GM19035 (cell line): Measurements from ENCODE around the gene CNTNAP2.

Experiments used
- ATAC-seq: cut with Tn5 transposase; IDR thresholded peaks from one replicate; pipeline ENCODE4 v1.9.1; 2021; ENCODE audit not compliant: unreplicated experiment

CNTNAP2 gene

DNA sequence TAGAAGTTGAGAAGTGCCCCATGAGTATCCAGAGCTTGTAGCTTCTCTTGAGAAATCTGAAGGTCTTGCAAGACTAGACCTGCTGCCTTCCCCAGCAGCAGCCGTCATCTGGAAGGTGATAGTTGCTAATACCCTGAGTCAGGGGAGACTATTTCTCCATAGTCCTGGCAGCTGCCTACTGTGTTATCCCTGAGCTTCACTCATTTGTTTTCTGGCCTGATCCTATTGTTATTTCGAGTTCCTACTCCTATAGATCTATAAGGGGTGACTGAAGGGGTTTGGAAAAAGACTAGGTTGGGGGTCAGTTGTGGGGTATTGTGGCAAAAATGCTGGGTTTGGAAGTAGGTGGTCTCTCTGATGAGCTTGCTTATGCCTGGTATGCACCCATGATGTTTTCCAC, 297.8 kb downstream of the CNTNAP2 start:
- ATAC-seq, result no peak

DNA sequence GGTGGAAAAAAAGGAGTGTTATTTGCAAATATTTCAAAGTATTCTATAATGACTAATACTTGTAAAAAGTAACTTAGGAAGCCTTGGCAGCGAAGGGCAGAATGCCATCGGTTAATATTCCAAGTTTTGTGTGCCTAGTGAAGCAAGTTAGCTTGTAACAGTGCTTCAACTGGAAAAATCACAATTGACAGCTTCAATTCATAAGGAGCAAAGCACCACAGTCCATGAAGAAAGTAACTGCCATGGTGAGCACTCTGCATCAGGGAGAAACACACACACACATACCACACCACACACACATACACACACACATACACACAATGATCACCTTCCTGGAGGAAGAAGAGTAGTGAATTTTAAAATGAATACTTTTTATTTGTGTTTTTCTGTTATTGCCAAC, 298.3 kb downstream of the CNTNAP2 start:
- ATAC-seq, result no peak

GRCh38 chr7:146417176-146417575, 300.6 kb downstream of the CNTNAP2 start:
- no peak for ATAC-seq

DNA sequence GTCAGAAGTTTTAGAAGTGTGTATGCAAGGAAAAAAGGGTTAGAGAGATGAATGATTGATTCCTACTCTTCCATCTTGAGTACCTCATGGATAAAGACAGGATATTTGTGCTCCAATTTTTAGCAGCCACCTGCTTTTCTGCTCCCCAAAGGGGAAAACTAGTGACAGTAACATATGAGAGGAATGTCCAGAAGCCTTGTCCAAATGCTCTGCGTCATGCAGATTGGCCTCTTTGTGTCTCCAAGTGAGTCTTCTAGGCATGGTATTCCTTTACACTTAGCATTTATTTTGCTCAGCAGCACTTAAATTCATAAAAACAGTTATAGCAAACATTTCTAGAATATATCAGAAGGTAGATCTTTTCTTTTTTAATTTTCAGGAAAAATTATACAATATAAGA, 306.8 kb downstream of the CNTNAP2 start:
- no peak for ATAC-seq

- no peak for ATAC-seq
Observed at GRCh38 chr7:146424084-146424483, 307.5 kb downstream of the CNTNAP2 start.

GRCh38 chr7:146433501-146433900, 316.9 kb downstream of the CNTNAP2 start:
- no peak for ATAC-seq

DNA sequence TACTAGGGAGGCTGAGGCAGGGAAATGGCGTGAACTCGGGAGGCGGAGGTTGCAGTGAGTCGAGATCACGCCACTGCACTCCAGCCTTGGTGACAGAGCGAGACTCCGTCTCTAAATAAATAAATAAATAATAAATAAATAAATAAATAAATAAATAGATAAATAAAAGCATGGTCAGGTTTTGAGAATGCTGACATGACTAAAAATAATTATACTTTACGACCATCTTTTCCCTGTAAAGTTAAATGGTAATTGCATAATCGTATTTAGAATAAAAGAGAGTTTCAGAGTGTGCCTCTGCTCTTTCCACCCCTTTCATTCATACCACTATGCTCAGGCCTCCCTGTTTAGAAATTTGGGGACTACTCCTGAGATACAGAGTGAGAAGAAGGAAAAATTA, 326.5 kb downstream of the CNTNAP2 start:
- no peak for ATAC-seq

- ATAC-seq, result no peak
Observed at GRCh38 chr7:146449625-146450024, 333.0 kb downstream of the CNTNAP2 start.

DNA sequence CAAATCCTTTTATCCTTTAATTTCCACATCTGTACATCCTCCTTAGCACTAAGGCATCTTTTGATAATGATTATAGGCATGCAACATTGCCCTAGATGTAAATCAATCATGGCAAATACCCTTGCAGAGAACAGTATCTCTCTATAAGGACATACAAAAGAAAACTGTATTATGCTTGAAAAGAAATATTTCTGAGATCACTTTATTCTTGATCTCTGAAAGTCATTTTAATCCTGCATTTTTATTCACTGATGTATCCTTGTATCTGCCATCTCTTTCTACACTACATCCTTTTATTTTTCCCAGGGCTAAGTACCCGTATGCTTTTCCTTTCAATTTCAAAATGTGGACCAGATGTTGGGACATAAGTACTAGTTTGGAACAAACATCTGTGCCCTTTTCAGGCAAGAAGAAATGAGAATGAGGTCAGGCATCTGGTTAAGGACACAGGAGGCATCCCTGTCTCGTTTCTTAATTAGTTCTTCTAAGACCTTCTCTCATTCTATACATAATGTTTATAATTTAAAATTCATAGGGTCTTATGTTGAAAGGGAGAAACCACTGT, 338.6 kb downstream of the CNTNAP2 start:
- no peak for ATAC-seq

DNA sequence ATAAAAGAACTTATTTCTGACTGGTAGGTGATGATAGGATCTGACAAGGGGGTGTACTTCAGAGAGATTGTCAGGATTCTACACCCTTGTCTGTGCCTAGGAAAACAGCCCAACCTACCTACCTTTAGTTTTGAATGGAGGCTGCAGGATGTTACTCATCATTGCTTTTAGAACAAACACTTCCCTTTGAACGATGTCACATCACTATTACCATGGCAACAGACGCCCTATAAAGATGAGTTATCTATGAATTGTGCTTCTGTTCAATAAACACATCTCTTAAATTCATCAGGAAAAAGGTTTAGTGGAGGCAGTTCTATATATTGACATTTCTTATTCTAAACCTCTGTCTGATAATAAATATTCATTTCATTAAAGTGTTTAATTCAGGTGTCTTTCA, 362.4 kb downstream of the CNTNAP2 start:
- ATAC-seq, result no peak

DNA sequence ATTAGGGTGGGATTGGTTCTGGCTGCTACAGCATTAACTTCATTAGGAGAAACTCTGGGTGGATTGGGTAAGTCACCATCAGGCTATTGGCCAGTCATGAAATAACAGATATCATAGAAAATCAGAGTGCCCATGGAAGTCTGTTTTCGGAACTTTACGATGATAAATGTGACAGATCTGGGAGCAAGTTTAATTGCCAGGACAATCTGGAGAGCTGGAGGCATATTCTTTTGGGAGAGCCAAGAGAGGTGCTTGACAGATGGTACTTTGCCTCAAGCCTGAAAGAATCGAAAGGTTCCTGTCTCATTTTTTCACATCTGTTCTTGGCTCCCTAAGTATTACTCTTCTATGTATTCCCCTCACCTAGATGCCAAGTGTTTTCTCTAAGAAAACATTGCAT, 369.9 kb downstream of the CNTNAP2 start:
- no peak for ATAC-seq

GRCh38 chr7:146492017-146492416, 375.4 kb downstream of the CNTNAP2 start:
- no peak for ATAC-seq

DNA sequence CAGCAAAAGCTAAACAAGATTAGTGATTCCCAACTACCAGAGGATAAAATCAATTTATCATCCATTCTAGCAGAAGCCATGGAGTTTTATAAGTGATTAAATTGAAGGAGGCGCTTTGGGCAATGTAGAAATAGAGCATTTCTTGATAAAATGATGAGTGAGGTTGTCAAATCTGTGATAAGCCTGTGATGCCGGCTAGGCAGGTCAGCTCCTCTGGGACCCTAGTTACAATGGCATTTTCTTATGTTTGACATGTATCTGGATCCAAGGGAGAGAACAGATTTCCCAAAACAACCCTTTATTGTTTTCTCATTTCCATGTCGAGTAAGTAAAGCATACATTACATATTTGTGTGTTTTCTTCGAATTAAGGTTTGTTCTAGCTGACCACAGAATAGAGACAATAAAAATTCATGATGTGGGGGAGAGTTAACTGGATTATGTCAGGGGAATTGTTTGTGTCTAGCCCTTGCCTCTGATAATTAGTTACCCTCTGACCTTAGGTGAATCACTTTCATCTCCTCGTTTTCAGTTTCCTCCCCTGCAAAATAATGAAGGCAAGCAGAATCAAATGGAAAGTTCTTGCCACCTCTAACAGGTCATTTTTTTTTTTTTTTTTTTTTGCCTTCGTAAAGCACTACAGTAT, 378.5 kb downstream of the CNTNAP2 start:
- no peak for ATAC-seq

GRCh38 chr7:146496657-146497056, 380.1 kb downstream of the CNTNAP2 start:
- no peak for ATAC-seq

DNA sequence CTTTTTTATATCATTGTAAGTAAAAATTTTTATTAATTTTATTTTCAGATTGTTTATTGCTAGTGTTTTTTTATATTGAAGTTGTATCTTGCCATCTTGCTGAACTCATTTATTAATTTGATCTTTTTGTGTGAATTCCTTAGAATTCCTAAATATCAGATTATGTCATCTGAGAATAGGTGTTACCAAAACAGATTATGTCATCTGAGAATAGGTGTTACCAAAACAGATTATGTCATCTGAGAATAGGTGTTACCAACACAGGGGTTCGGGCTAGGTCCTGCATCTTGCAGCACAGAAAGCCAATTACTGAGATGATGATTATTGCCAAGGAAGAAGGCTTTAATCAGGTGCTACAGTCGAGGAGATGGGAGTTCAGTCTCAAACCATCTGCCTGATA, 383.4 kb downstream of the CNTNAP2 start:
- no peak for ATAC-seq

DNA sequence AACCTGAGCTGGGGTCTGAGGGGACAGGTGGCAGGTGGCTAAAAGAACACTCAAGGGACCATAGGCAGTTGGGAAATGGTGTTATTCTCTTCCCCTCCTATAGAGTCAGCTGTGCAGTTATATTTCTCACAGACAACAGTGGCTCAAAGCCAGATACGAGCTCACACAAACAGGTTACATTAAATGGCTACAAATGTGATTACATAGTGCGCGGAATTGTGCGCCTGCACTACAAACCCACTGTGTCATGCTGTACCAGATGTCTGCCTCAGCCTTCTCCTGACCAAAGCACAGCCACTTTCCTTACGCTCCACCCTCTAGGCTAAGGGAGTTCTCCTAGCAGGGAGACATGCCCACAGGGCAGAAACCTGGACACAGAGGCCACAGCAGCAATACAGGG, 387.2 kb downstream of the CNTNAP2 start:
- ATAC-seq, result no peak

- ATAC-seq, result no peak
Observed at GRCh38 chr7:146510088-146510680, 393.6 kb downstream of the CNTNAP2 start.

DNA sequence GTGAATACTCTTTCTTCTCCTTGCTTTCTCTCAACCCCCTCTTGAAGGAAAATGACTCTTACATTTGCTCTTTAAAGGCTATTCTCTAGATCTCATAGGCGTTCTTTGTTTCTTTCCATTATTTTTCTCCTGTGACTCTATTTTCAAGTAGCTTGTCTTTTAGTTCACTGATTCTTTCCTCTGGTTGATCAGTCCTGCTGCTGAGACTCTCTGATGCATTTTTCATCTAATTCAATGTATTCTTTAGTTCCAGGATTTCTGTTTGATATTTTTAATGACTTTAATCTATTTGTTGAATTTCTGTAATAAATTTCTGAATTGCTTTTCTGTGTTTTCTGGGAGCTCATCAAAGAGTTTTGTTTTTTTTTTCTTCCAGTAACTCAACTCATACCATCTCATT, 397.7 kb downstream of the CNTNAP2 start:
- no peak for ATAC-seq

DNA sequence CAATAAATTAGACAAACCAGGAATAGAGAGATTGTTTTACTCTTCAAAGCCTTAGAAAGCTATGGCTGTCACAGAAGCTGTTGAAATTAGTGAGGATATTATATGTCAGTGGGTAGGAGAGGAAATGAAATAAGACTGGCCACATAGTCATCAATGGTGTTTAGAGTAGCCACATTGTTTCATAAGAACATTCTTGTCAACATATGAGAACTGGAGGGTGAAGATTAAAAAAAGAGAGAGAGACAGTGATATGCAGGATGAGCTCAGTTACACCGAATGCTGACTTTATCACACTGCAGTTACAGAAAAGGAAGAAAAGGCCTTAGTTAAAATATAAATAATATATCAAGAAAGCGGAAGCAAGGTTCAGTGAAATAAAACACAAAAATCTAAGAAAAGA, 412.0 kb downstream of the CNTNAP2 start:
- no peak for ATAC-seq

- ATAC-seq, result no peak
Observed at GRCh38 chr7:146539836-146540235, 423.2 kb downstream of the CNTNAP2 start.

DNA sequence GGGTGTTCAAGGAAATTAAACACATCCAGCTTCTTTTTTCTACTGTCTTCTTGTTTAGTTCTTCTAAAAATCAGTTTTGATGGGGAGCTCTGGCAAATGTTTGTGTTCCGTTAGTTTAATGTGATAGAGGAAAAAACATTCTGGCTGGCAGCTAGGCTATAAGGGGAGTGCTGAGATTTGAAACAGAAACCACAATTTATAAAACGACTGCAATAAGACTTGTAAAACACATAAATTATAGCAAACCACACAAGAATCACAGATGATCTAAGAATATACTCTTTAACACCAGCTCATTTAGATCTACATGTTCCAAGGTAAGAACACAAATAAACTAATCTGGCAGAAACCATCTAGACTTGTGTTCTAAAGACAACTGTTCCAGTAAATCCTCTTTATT, 425.5 kb downstream of the CNTNAP2 start:
- ATAC-seq, result no peak

GRCh38 chr7:146544748-146545147, 428.1 kb downstream of the CNTNAP2 start:
- no peak for ATAC-seq

- no peak for ATAC-seq
Observed at GRCh38 chr7:146548816-146549215, 432.2 kb downstream of the CNTNAP2 start.
